Liver (tissue), 9 donors: ENCODE measurements around the gene PNKD. TPM values are rescaled to one million over a fixed set of nuclear protein-coding genes. Genes with fewer than 3 reads are reported as not detected.

Source experiments
- DNase-seq: peaks from one replicate; pipeline ENCODE4 v3.0.0-alpha.2; 2017; ENCODE audit warnings: low spot score
- H3K27ac ChIP-seq, 2 donors: one replicate each; pipeline ENCODE4 v1.7.0; 2013; ENCODE audit warnings: inconsistent platforms in 2 of 2, low read length in 2 of 2, control low read depth in 1 of 2, low read depth in 1 of 2, mild to moderate bottlenecking in 1 of 2
- H3K27me3 ChIP-seq, 4 donors: one replicate each; pipeline versions ENCODE4 v1.6.1 to v1.7.0; 2013; ENCODE audit warnings: low read length in 3 of 4, inconsistent platforms in 1 of 4, mild to moderate bottlenecking in 1 of 4, moderate library complexity in 1 of 4; ENCODE audit not compliant: control insufficient read depth in 4 of 4, insufficient read depth in 4 of 4
- H3K36me3 ChIP-seq, 4 donors: one replicate each; pipeline versions ENCODE4 v1.6.1 to v1.7.0; 2013; ENCODE audit warnings: low read length in 3 of 4, mild to moderate bottlenecking in 3 of 4, low read depth in 1 of 4, moderate library complexity in 1 of 4; ENCODE audit not compliant: control insufficient read depth in 4 of 4, insufficient read depth in 3 of 4
- H3K4me1 ChIP-seq, 4 donors: one replicate each; pipeline versions ENCODE4 v1.6.1 to v1.7.0; 2013; ENCODE audit warnings: low read length in 3 of 4, mild to moderate bottlenecking in 3 of 4, moderate library complexity in 1 of 4; ENCODE audit not compliant: control insufficient read depth in 4 of 4, insufficient read depth in 4 of 4
- H3K4me3 ChIP-seq, 3 donors: one replicate each; pipeline versions ENCODE4 v1.6.1 to v1.7.0; 2013; ENCODE audit warnings: low read length in 3 of 3, control low read depth in 1 of 3, low read depth in 1 of 3, mild to moderate bottlenecking in 1 of 3
- H3K9ac ChIP-seq, 2 donors: one replicate each; pipeline ENCODE4 v1.7.0; 2013; ENCODE audit warnings: low read length in 2 of 2, mild to moderate bottlenecking in 2 of 2, moderate library complexity in 2 of 2, control low read depth in 1 of 2, low read depth in 1 of 2
- H3K9me3 ChIP-seq, 4 donors: one replicate each; pipeline versions ENCODE4 v1.6.1 to v1.7.0; 2013; ENCODE audit warnings: low read length in 3 of 4; ENCODE audit not compliant: control insufficient read depth in 4 of 4
- ATF3 ChIP-seq: IDR thresholded peaks from 2 replicates; pipeline ENCODE4 v1.6.1; 2016; ENCODE audit warnings: antibody characterized with exemption
- CTCF ChIP-seq: fragments of 150-350 bp; IDR thresholded peaks from 2 replicates; pipeline ENCODE4 v1.5.1; 2017; ENCODE audit warnings: improper control_type of control experiment, low read depth, low read length; ENCODE audit not compliant: missing input control
- EGR1 ChIP-seq, 2 donors: IDR thresholded peaks; 2 replicates each; pipeline ENCODE4 v1.6.1; 2016 to 2018; ENCODE audit warnings: antibody characterized with exemption in 2 of 2, low read depth in 2 of 2
- FOXA1 ChIP-seq: IDR thresholded peaks from 2 replicates; pipeline ENCODE4 v1.6.1; 2016; ENCODE audit warnings: antibody characterized with exemption
- FOXA2 ChIP-seq: IDR thresholded peaks from 2 replicates; pipeline ENCODE4 v1.6.1; 2016; ENCODE audit warnings: antibody characterized with exemption
- GABPA ChIP-seq, 2 donors: IDR thresholded peaks in 1 of 2; conservative IDR thresholded peaks in 1 of 2; 2 replicates each; pipeline ENCODE4 v1.6.1; 2016; ENCODE audit warnings: antibody characterized with exemption in 2 of 2, mild to moderate bottlenecking in 1 of 2, moderate library complexity in 1 of 2
- HNF4A ChIP-seq, 2 donors: conservative IDR thresholded peaks; 2 replicates each; pipeline ENCODE4 v1.6.1; 2016; ENCODE audit warnings: antibody characterized with exemption in 2 of 2, mild to moderate bottlenecking in 2 of 2
- HNF4G ChIP-seq: IDR thresholded peaks from 2 replicates; pipeline ENCODE4 v1.6.1; 2016; ENCODE audit warnings: antibody characterized with exemption
- JUND ChIP-seq, 2 donors: IDR thresholded peaks; 2 replicates each; pipeline ENCODE4 v1.6.1; 2016; ENCODE audit warnings: antibody characterized with exemption in 2 of 2
- MAX ChIP-seq: IDR thresholded peaks from 2 replicates; pipeline ENCODE4 v1.6.1; 2016; ENCODE audit warnings: antibody characterized with exemption
- NR2F2 ChIP-seq: IDR thresholded peaks from 2 replicates; pipeline ENCODE4 v1.6.1; 2016; ENCODE audit warnings: antibody characterized with exemption
- RAD21 ChIP-seq, 2 donors: IDR thresholded peaks; 2 replicates each; pipeline ENCODE4 v1.6.1; 2016; ENCODE audit warnings: antibody characterized with exemption in 2 of 2, mild to moderate bottlenecking in 2 of 2
- REST ChIP-seq: IDR thresholded peaks from 2 replicates; pipeline ENCODE4 v1.6.1; 2016; ENCODE audit warnings: antibody characterized with exemption, mild to moderate bottlenecking
- RXRA ChIP-seq, 2 donors: IDR thresholded peaks; 2 replicates each; pipeline ENCODE4 v1.6.1; 2017 to 2018; ENCODE audit warnings: antibody characterized with exemption in 2 of 2, mild to moderate bottlenecking in 1 of 2
- SP1 ChIP-seq: IDR thresholded peaks from 2 replicates; pipeline ENCODE4 v1.6.1; 2018; ENCODE audit warnings: antibody characterized with exemption, mild to moderate bottlenecking
- TAF1 ChIP-seq: conservative IDR thresholded peaks from 2 replicates; pipeline ENCODE4 v1.6.1; 2016; ENCODE audit warnings: antibody characterized with exemption, mild to moderate bottlenecking
- YY1 ChIP-seq: IDR thresholded peaks from 2 replicates; pipeline ENCODE4 v1.6.1; 2016; ENCODE audit warnings: antibody characterized with exemption, mild to moderate bottlenecking
- ZBTB33 ChIP-seq: IDR thresholded peaks from 2 replicates; pipeline ENCODE4 v1.6.1; 2016; ENCODE audit warnings: antibody characterized with exemption
- WGBS: extraction: QIAGEN DNeasy Blood & Tissue Kit; methylation state at CpG from one replicate; pipeline ENCODE4 v1.1.7; 2013; 5-methylcytosine and 5-hydroxymethylcytosine counted together
- polyA plus RNA-seq, 2 donors: library from polyadenylated mRNA; stranded (reverse) in 1 of 2; unstranded in 1 of 2; fragments of 200-250 nt in 1 of 2; fragments of >200 nt in 1 of 2; fragmentation: Nextera tagmentation in 1 of 2; extraction: Ambion mirVana in 1 of 2; gene quantifications; one replicate each; pipeline versions ENCODE4 v1.2.1 to v1.2.3, GENCODE V29; 2013 to 2015
- total RNA-seq, 2 donors: library from RNA; depleted of rRNA; stranded (reverse); fragments of >200 nt; gene quantifications; one replicate each; pipeline ENCODE4 v1.2.3, GENCODE V29; 2014
- donor health status: healthy.
- donor health status: healthy.
- donor health status: healthy.
- donor health status: healthy.
- donor health status: healthy.

Gene PNKD
- total and polyA plus RNA-seq, 4 donors: 28.5 to 161 (median 94.9) TPM

GRCh38 chr2:218234521-218234920, 35.8 kb upstream of the PNKD start:
- TF ChIP-seq RAD21 (IDR thresholded peaks at IDR 0.05) (no peak), ZBTB33 (no peak), NR2F2 (no peak), FOXA1 (no peak), FOXA2 (no peak), RXRA (IDR thresholded peaks at IDR 0.05) (no peak), JUND (IDR thresholded peaks at IDR 0.05) (no peak), ATF3 (no peak), HNF4G (no peak), HNF4A (conservative IDR thresholded peaks at IDR 0.05) (no peak), MAX (no peak), SP1 (no peak), REST (no peak), GABPA (IDR thresholded peaks at IDR 0.05 in 1 of 2, conservative IDR thresholded peaks at IDR 0.05 in 1 of 2) (no peak), EGR1 (IDR thresholded peaks at IDR 0.05; ENCODE audit: low read depth in 2 of 2) (no peak), YY1 (no peak), TAF1 (no peak), CTCF (no peak)
- no peak overlapping the region for H3K9ac ChIP-seq
- H3K4me1 ChIP-seq: peaks cover 0 to 5% (median 1%) of the 10 kb centered on the region in 4 donors

More at GRCh38 chr2:218234521-218234920, 35.8 kb upstream of the PNKD start:
- no peak overlapping the region for H3K27ac ChIP-seq
- no peaks in the 10 kb centered on the region for H3K9me3 ChIP-seq
- 58% methylated on average over 3 of the region's 3 CpGs for WGBS
- H3K36me3 ChIP-seq: peaks cover 9 to 50% (median 41%) of the 10 kb centered on the region in 4 donors
- H3K4me3 ChIP-seq: no peak overlapping the region
- no peak for DNase-seq
- H3K27me3 ChIP-seq: no peaks in the 10 kb centered on the region
